K562 (cell line): ENCODE measurements around the gene FN1. TPM values are rescaled to one million over a fixed set of nuclear protein-coding genes. Genes with fewer than 3 reads are reported as not detected.

Experiments
- NELFE ChIP-seq: IDR thresholded peaks from 2 replicates; pipeline ENCODE4 v1.6.1; 2011; ENCODE audit warnings: mild to moderate bottlenecking; ENCODE audit not compliant: insufficient read depth, insufficient read length
- POLR2H ChIP-seq: IDR thresholded peaks from 2 replicates; pipeline ENCODE4 v1.6.1; 2016; ENCODE audit warnings: missing genetic modification characterization, low read depth, mild to moderate bottlenecking, control low read depth, missing compliant biosample characterization, moderate library complexity
- RFX7 ChIP-seq: fragments of 250-450 bp; sonication (Bioruptor Pico); IDR thresholded peaks from 2 replicates; pipeline ENCODE4 v1.5.1; 2021; ENCODE audit warnings: mild to moderate bottlenecking
- TAF15 ChIP-seq: fragments of 200-400 bp; formaldehyde crosslinking; IDR thresholded peaks from 2 replicates; pipeline ENCODE4 v1.6.1; 2017; ENCODE audit warnings: mild to moderate bottlenecking, low read depth, low read length, moderate library complexity
- polyA plus RNA-seq, 8 experiments: library from polyadenylated mRNA; depleted of rRNA in 4 of 8; stranded (reverse) in 5 of 8; unstranded in 3 of 8; fragments of >200 nt; fragmentation: Nextera tagmentation in 2 of 8; fragmentation: Illumina TruSeq in 1 of 8; extraction: Ambion mirVana in 2 of 8; extraction: Trizol in 1 of 8; gene quantifications; 2 replicates each; pipeline versions ENCODE4 v1.2.1 to v1.2.3, GENCODE V29; 2011 to 2014; ENCODE audit warnings: inconsistent platforms in 1 of 8, missing spikeins in 1 of 8
- total RNA-seq, 7 experiments: library from RNA; depleted of rRNA in 6 of 7; stranded (reverse); fragments of >200 nt in 6 of 7; fragmentation: Illumina TruSeq in 2 of 7; extraction: Trizol in 2 of 7; gene quantifications; 2 replicates each; pipeline versions ENCODE4 v1.2.1 to v1.2.3, GENCODE V29; 2011 to 2021; ENCODE audit warnings: low replicate concordance in 1 of 7
- TF ChIP-seq, protein P1 (sequence below): sonication (generic); formaldehyde crosslinking; IDR thresholded peaks from 2 replicates; pipeline ENCODE4 v1.8.0; 2023; ENCODE audit warnings: mild to moderate bottlenecking, missing genetic modification reagents

Gene FN1
- total and polyA plus RNA-seq, 9 of the 15 experiments (the other 6 are each of a cell fraction or from before 2014, with no cell fraction given): 7.4 to 19.1 (median 11.2) TPM

DNA sequence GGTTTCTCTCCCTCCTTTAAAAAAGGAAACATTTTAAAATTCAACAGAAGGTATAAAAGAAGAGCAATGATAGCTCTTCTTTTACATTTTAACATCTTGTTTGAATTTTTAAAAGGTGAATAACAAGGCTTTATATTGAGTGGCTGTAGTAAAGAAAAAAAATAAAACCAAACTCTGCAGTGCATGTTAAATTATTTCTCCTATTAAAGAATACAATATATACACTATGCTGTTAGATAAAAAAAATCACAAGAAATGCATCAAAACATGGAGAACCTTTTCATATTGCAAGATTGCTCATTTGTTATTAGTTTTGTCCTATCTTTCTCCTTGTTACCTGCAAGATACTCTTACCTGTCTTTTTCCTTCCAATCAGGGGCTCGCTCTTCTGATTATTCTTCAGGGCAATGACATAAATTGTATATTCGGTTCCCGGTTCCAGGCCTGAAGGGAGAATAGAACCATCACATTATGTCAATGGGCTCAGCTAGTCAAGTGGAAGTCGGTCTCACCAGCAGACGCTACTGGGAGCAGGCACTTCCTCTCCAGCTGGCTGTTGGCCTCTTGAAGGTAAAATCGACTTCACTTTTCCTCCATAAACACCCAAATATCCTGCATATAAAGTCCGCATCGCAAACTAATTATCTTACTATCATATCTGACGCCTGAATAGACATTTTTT, 62.8 kb downstream of the FN1 start (continued):
- TF ChIP-seq, protein P1, sequence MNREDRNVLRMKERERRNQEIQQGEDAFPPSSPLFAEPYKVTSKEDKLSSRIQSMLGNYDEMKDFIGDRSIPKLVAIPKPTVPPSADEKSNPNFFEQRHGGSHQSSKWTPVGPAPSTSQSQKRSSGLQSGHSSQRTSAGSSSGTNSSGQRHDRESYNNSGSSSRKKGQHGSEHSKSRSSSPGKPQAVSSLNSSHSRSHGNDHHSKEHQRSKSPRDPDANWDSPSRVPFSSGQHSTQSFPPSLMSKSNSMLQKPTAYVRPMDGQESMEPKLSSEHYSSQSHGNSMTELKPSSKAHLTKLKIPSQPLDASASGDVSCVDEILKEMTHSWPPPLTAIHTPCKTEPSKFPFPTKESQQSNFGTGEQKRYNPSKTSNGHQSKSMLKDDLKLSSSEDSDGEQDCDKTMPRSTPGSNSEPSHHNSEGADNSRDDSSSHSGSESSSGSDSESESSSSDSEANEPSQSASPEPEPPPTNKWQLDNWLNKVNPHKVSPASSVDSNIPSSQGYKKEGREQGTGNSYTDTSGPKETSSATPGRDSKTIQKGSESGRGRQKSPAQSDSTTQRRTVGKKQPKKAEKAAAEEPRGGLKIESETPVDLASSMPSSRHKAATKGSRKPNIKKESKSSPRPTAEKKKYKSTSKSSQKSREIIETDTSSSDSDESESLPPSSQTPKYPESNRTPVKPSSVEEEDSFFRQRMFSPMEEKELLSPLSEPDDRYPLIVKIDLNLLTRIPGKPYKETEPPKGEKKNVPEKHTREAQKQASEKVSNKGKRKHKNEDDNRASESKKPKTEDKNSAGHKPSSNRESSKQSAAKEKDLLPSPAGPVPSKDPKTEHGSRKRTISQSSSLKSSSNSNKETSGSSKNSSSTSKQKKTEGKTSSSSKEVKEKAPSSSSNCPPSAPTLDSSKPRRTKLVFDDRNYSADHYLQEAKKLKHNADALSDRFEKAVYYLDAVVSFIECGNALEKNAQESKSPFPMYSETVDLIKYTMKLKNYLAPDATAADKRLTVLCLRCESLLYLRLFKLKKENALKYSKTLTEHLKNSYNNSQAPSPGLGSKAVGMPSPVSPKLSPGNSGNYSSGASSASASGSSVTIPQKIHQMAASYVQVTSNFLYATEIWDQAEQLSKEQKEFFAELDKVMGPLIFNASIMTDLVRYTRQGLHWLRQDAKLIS (CRISPR knock-in tag): no peak
- TF ChIP-seq NELFE: no peak
- TF ChIP-seq RFX7 (CRISPR knock-in tag): no peak
- no peak for TF ChIP-seq POLR2H (tag)
- TF ChIP-seq TAF15: no peak
